ACC112 (cell line): ENCODE data around the gene IPO5.

Source experiments
- H2AFZ ChIP-seq: fragments of 200-600 bp; sonication (generic); one replicate; pipeline ENCODE4 v1.6.0; 2017; ENCODE audit warnings: antibody characterized with exemption, low read length; ENCODE audit not compliant: unreplicated experiment
- H3K27ac ChIP-seq: fragments of 200-600 bp; sonication (generic); 2 replicates; pipeline ENCODE4 v1.5.1; 2014; ENCODE audit warnings: low read depth, mild to moderate bottlenecking, antibody characterized with exemption, low read length, moderate library complexity
- H3K27me3 ChIP-seq: fragments of 200-600 bp; sonication (generic); 2 replicates; pipeline ENCODE4 v1.6.1; 2014; ENCODE audit warnings: mild to moderate bottlenecking, antibody characterized with exemption, low read length, moderate library complexity, mixed read lengths; ENCODE audit not compliant: insufficient read depth
- H3K36me3 ChIP-seq: fragments of 200-600 bp; sonication (generic); 2 replicates; pipeline ENCODE4 v1.6.1; 2016; ENCODE audit warnings: mild to moderate bottlenecking, antibody characterized with exemption, low read length, moderate library complexity, mixed read lengths; ENCODE audit not compliant: insufficient read depth
- H3K4me1 ChIP-seq: fragments of 200-600 bp; sonication (generic); one replicate; pipeline ENCODE4 v1.6.1; 2016; ENCODE audit warnings: low read length, mixed read lengths; ENCODE audit not compliant: insufficient read depth, unreplicated experiment, control insufficient read depth
- H3K4me3 ChIP-seq: fragments of 200-600 bp; sonication (generic); 2 replicates; pipeline ENCODE4 v1.5.1; 2014; ENCODE audit warnings: mild to moderate bottlenecking, low read depth, low read length
- H3K79me2 ChIP-seq: fragments of 200-600 bp; sonication (generic); one replicate; pipeline ENCODE4 v1.6.0; 2016; ENCODE audit warnings: low read length; ENCODE audit not compliant: control insufficient read depth, unreplicated experiment, insufficient read depth

IPO5 gene

GRCh38 chr13:97953376-97953970, at the start of gene IPO5:
Gene IPO5, plus strand, starts transcription at chr13:97953675. Its CDS starts 23,022 bp downstream, at chr13:97976697.
- Histone ChIP-seq H3K27ac (no peak within 1 kb of the TSS), H3K27me3 (no peaks in the 10 kb centered on the region), H2AFZ (no peak within 1 kb of the TSS)

DNA sequence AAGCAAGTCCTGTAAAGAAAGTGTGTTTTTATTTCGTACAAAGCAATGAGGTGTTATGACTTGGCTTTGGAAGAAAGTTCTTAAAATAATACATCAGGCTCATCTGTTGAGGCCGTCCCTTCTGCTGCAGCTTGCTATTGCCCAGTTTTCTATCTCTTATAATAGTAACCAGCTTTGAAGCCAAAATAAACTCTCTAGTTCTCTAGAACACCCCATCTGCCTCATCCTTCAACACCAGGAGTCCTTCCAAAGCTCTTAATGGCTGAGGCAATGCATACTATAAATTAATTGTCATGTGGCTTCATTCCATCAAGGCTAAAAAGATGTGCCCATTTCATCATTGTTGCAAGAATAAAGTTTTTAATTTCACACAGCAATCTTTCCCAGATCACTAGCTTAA, 49.4 kb upstream of the IPO5 start:
- no peak overlapping the region for H2AFZ ChIP-seq
- H3K79me2 ChIP-seq: no peaks in the 10 kb centered on the region
- H3K27ac ChIP-seq: no peak overlapping the region

More at GRCh38 chr13:97953376-97953970, at the start of gene IPO5:
- H3K4me1 ChIP-seq: no peaks in the 10 kb centered on the region
- no peaks in the 10 kb centered on the region for H3K36me3 ChIP-seq
- no peaks in the 10 kb centered on the region for H3K79me2 ChIP-seq
- H3K4me3 ChIP-seq: no peak within 1 kb of the TSS

DNA sequence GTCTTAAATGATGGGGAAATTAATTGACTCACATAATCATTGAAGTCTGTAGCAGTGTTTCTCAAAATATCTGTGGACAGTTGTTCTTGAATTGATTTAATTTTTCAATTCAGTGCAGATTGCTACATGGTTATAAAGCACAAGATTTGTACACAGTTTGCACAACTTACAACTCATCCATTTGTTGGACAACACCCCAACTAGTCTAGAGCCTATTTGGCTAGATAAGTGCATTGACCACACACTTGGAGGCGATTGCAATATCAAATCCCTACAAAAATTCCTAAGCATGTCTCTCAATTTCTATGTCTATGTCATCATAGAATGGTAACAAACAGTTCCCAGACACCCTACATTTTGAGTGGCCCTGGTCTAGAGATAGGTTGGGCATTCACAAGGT, 48.0 kb upstream of the IPO5 start:
- Histone ChIP-seq H2AFZ (no peak overlapping the region), H3K27me3 (no peaks in the 10 kb centered on the region), H3K27ac (no peak overlapping the region), H3K4me3 (no peak overlapping the region), H3K36me3 (no peaks in the 10 kb centered on the region), H3K4me1 (no peaks in the 10 kb centered on the region), H3K79me2 (no peaks in the 10 kb centered on the region)

More for the DNA sequence above, 49.4 kb upstream of the IPO5 start:
- Histone ChIP-seq H3K27me3 (no peaks in the 10 kb centered on the region), H3K4me1 (no peaks in the 10 kb centered on the region), H3K4me3 (no peak overlapping the region), H3K36me3 (no peaks in the 10 kb centered on the region)

DNA sequence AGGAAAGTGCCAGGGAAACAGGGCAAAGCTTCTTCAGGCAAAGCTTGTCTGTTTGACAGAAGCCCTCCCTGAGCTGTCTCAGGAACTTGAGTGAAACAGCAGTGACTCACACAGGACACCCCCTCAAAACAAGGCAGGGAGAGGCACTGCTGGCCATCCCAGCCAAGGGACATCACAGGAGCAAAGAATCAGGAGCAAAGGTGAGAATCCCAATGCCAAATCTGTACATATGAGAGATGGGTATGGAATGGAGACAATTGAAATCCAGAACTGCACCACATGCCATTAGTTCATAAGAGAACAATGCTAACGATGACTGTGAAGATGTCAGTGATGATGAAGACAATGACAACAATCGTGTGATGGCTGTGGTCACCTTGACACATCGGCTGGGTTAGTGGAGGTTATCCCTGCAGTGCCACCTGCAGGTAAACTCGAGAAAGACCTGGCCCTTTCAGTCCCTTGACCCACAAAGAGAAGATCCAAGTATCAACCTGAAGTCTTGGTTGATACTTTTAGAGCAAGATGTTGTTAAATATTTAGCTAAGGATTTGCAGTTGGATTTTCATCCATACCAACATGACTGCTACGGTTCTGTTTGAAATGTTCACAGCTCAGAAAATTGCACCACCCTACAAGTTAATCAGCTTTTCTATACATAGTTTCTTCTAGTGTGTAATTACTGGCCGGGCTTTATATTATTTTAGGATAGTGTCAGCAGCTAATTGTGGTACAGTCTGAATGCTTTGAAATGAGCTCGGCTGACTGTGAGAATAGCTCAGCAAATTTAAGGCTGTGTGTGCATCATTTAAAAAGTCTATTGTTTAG, 42.0 kb upstream of the IPO5 start:
- Histone ChIP-seq H3K79me2 (no peaks in the 10 kb centered on the region), H3K36me3 (no peaks in the 10 kb centered on the region), H2AFZ (peak overlapping the region; percentile 59), H3K27me3 (no peaks in the 10 kb centered on the region), H3K4me1 (peaks cover 10% of the 10 kb centered on the region), H3K27ac (0 out of 2 replicates have a peak overlapping the region, but pooled peaks have one; percentile 10), H3K4me3 (no peak overlapping the region)

DNA sequence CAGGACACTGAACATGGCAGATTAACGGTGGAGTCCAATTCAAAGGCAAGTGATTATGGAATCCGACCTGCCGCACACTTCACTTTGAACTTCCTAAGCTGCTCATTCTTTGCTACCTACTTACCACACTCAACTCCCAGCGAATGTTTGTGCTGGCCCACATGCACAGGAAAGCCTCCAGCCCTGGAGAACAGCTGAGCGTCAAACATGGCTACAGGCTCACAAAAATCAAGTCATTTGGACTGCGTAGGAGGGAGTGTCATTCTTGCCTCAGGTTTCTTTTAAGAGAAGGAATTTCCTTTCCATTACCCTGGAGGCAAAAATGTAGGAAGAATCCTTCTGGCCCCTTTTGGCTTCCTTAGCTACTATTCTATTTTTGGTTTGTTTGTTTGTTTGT, 41.3 kb upstream of the IPO5 start:
- no peak overlapping the region for H3K4me3 ChIP-seq
- H3K4me1 ChIP-seq: peaks cover 10% of the 10 kb centered on the region
- H3K36me3 ChIP-seq: no peaks in the 10 kb centered on the region
- no peaks in the 10 kb centered on the region for H3K27me3 ChIP-seq
- H3K79me2 ChIP-seq: no peaks in the 10 kb centered on the region
- no peak overlapping the region for H3K27ac ChIP-seq
- no peak overlapping the region for H2AFZ ChIP-seq

DNA sequence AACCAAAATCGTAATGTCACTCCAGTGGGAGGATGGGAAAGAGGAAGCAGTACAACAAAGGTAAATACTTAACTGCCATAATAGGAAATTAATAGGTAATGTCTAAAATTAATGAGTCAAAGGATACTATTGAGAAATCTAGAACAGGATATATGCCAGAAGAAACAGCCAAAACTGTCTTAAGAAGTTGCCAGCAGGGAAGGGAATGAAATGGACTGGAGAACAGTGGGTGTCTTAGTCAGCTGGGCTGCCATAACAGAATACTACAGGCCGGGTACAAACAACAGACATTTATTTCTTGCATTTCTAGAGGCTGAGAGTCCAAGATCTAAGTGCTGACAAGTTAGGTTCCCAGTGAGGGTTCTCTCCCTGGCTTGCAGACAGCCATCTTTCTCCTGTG, 40.3 kb upstream of the IPO5 start:
- no peaks in the 10 kb centered on the region for H3K36me3 ChIP-seq
- H3K27me3 ChIP-seq: no peaks in the 10 kb centered on the region
- H3K27ac ChIP-seq: no peak overlapping the region
- H2AFZ ChIP-seq: no peak overlapping the region
- H3K4me1 ChIP-seq: peaks cover 10% of the 10 kb centered on the region
- no peak overlapping the region for H3K4me3 ChIP-seq
- H3K79me2 ChIP-seq: no peaks in the 10 kb centered on the region

GRCh38 chr13:97914540-97914939, 38.9 kb upstream of the IPO5 start:
- no peak overlapping the region for H3K4me3 ChIP-seq
- peaks cover 10% of the 10 kb centered on the region for H3K4me1 ChIP-seq
- no peaks in the 10 kb centered on the region for H3K36me3 ChIP-seq
- no peak overlapping the region for H2AFZ ChIP-seq
- H3K27ac ChIP-seq: no peak overlapping the region
- no peaks in the 10 kb centered on the region for H3K27me3 ChIP-seq
- no peaks in the 10 kb centered on the region for H3K79me2 ChIP-seq

DNA sequence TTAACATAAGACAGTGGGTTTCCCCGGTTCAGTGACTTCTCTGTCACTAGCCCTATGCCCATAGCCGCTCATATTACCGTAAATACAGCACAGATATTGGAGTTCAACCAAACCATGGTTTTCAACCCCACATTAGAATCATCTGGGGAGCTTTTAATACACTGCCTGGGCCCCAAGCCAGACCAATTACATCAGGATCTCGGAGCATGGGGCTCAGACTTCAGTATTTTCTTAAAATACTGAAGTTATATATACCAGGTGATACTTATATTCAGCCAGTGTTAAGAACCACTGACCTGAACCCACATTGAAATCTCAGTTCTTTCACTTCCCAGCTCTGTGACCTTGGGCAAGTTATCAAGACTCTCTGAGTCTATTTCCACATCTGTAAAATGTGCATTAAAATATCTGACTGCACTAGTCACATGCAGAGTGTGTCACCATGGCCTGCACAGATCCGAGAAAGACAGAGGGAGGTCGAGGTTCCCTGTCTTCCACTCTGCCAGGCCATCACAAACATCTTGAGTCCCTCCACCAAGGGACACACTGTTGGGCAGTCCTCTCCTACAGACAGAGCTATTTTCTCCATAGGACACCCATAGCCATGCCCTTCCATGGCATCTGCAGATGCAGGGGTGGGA, 32.2 kb upstream of the IPO5 start:
- no peak overlapping the region for H3K27ac ChIP-seq
- no peaks in the 10 kb centered on the region for H3K79me2 ChIP-seq
- no peaks in the 10 kb centered on the region for H3K4me1 ChIP-seq
- no peaks in the 10 kb centered on the region for H3K36me3 ChIP-seq
- H2AFZ ChIP-seq: no peak overlapping the region
- no peak overlapping the region for H3K4me3 ChIP-seq
- H3K27me3 ChIP-seq: no peaks in the 10 kb centered on the region

GRCh38 chr13:97928301-97928700, 25.2 kb upstream of the IPO5 start:
- Histone ChIP-seq H3K4me1 (no peaks in the 10 kb centered on the region), H2AFZ (no peak overlapping the region), H3K79me2 (no peaks in the 10 kb centered on the region), H3K27ac (no peak overlapping the region), H3K36me3 (no peaks in the 10 kb centered on the region), H3K4me3 (no peak overlapping the region), H3K27me3 (no peaks in the 10 kb centered on the region)

DNA sequence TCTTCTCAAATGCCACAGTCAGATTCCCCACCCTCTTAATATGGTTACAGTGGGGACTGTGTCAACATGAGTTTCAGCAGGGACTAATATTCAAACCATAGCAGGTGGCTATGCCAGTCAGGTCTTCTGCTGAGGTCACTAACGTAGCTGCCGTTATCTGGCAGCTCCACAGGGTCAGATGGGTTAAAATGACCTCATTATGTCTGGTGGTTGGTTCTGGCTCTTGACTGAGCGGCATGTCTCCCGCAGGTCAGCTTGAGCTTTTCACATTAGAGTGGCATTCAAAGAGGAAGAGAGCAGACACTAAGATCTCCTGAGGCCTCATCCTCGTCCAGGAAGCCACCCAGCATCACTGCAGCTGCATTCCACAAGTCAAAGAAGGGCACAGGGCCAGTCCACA, 21.4 kb upstream of the IPO5 start:
- H2AFZ ChIP-seq: no peak overlapping the region
- H3K79me2 ChIP-seq: no peaks in the 10 kb centered on the region
- H3K27ac ChIP-seq: no peak overlapping the region
- no peaks in the 10 kb centered on the region for H3K27me3 ChIP-seq
- H3K36me3 ChIP-seq: no peaks in the 10 kb centered on the region
- no peak overlapping the region for H3K4me3 ChIP-seq
- H3K4me1 ChIP-seq: no peaks in the 10 kb centered on the region
